ENCODE results near the gene TAF3. TPM values are rescaled to one million over a fixed set of nuclear protein-coding genes. Genes with fewer than 3 reads are reported as not detected.

Gene TAF3
- total RNA-seq, 1 donor from 2014 or later = 11.8 TPM

- Mint-ChIP-seq H3K27me3 (ENCODE audit: low read depth) (no peaks in the 10 kb centered on the region), H3K4me1 (peaks cover 12% of the 10 kb centered on the region), H3K4me3 (no peak overlapping the region), H3K27ac (ENCODE audit: unreplicated experiment) (no peak overlapping the region), H3K36me3 (ENCODE audit: low read depth) (peaks cover 11% of the 10 kb centered on the region), H3K9me3 (peaks cover 12% of the 10 kb centered on the region)
- no peak for DNase-seq (ENCODE audit: low read depth, low spot score)
- TF ChIP-seq CTCF (conservative IDR thresholded peaks at IDR 0.05) = no peak
These were observed 123.3 kb downstream of the TAF3 start for GRCh38 chr10:7941576-7941975.

- no peak for DNase-seq (ENCODE audit: low read depth, low spot score)
- TF ChIP-seq CTCF (conservative IDR thresholded peaks at IDR 0.05) = no peak
- Mint-ChIP-seq H3K36me3 (ENCODE audit: low read depth) (peaks cover 7% of the 10 kb centered on the region), H3K4me1 (peaks cover 15% of the 10 kb centered on the region), H3K9me3 (peaks cover 8% of the 10 kb centered on the region), H3K27ac (ENCODE audit: unreplicated experiment) (no peak overlapping the region), H3K4me3 (no peak overlapping the region), H3K27me3 (ENCODE audit: low read depth) (no peaks in the 10 kb centered on the region)
These were observed 124.0 kb downstream of the TAF3 start for GRCh38 chr10:7942316-7942715.

GRCh38 chr10:7942859-7943258, 124.6 kb downstream of the TAF3 start:
- Mint-ChIP-seq H3K9me3 (peaks cover 4% of the 10 kb centered on the region), H3K36me3 (ENCODE audit: low read depth) (peaks cover 3% of the 10 kb centered on the region), H3K4me3 (no peak overlapping the region), H3K4me1 (peaks cover 15% of the 10 kb centered on the region), H3K27me3 (ENCODE audit: low read depth) (no peaks in the 10 kb centered on the region), H3K27ac (ENCODE audit: unreplicated experiment) (no peak overlapping the region)
- DNase-seq (ENCODE audit: low read depth, low spot score) = no peak
- no peak for TF ChIP-seq CTCF (conservative IDR thresholded peaks at IDR 0.05)

GRCh38 chr10:7944215-7944480, 125.8 kb downstream of the TAF3 start:
- Mint-ChIP-seq H3K9me3 (no peaks in the 10 kb centered on the region), H3K27ac (ENCODE audit: unreplicated experiment) (no peak overlapping the region), H3K4me1 (peaks cover 15% of the 10 kb centered on the region), H3K4me3 (no peak overlapping the region), H3K36me3 (ENCODE audit: low read depth) (no peaks in the 10 kb centered on the region), H3K27me3 (ENCODE audit: low read depth) (no peaks in the 10 kb centered on the region)
- DNase-seq (ENCODE audit: low read depth, low spot score) = no peak
- TF ChIP-seq CTCF (conservative IDR thresholded peaks at IDR 0.05) = no peak

- Mint-ChIP-seq H3K4me3 (no peak overlapping the region), H3K4me1 (peaks cover 15% of the 10 kb centered on the region)
- TF ChIP-seq CTCF (conservative IDR thresholded peaks at IDR 0.05) = no peak
These were observed 126.2 kb downstream of the TAF3 start for GRCh38 chr10:7944537-7944936.

GRCh38 chr10:7945034-7945433, 126.7 kb downstream of the TAF3 start:
- Mint-ChIP-seq H3K27ac (ENCODE audit: unreplicated experiment) (no peak overlapping the region), H3K4me1 (peaks cover 15% of the 10 kb centered on the region), H3K27me3 (ENCODE audit: low read depth) (no peaks in the 10 kb centered on the region), H3K9me3 (no peaks in the 10 kb centered on the region), H3K4me3 (no peak overlapping the region), H3K36me3 (ENCODE audit: low read depth) (no peaks in the 10 kb centered on the region)
- no peak for DNase-seq (ENCODE audit: low read depth, low spot score)
- TF ChIP-seq CTCF (conservative IDR thresholded peaks at IDR 0.05) = no peak

More at GRCh38 chr10:7944537-7944936, 126.2 kb downstream of the TAF3 start:
- DNase-seq (ENCODE audit: low read depth, low spot score) = no peak
- Mint-ChIP-seq H3K27me3 (ENCODE audit: low read depth) (no peaks in the 10 kb centered on the region), H3K36me3 (ENCODE audit: low read depth) (no peaks in the 10 kb centered on the region), H3K9me3 (no peaks in the 10 kb centered on the region), H3K27ac (ENCODE audit: unreplicated experiment) (no peak overlapping the region)
